SK-N-SH (cell line): ENCODE data around the gene BTD. TPM values are rescaled to one million over a fixed set of nuclear protein-coding genes. Genes with fewer than 3 reads are reported as not detected.
A peak's percentile ranks its signal among the peaks of the same experiment; 100 is the strongest.

Experiments used
- CTCF ChIA-PET: fragments of 300-600, 350-600 bp; formaldehyde crosslinking; extraction: SDS; loops from one replicate; lab custom pipeline; 2021; lab: Yijun Ruan, JAX
- POLR2A ChIA-PET: fragments of 350-600 bp; sonication (Branson Sonifier 250); formaldehyde crosslinking; extraction: SDS; loops from one replicate; lab custom pipeline; 2020; ENCODE audit warnings: antibody characterized with exemption, inconsistent platforms; lab: Yijun Ruan, JAX
- DNase-seq: peaks from one replicate; pipeline ENCODE4 v3.0.0; 2012
- H2AFZ ChIP-seq: fragments of 200-600 bp; sonication (generic); 2 replicates; pipeline ENCODE4 v1.8.1; 2016; ENCODE audit warnings: antibody characterized with exemption, mild to moderate bottlenecking, low read depth
- H3F3A ChIP-seq: fragments of 200-600 bp; sonication (generic); replicated peaks from 2 replicates; pipeline ENCODE3; 2016; ENCODE audit warnings: antibody characterized with exemption, mild to moderate bottlenecking; ENCODE audit not compliant: insufficient read depth
- H3K27ac ChIP-seq, 2 experiments: fragments of 200-500 bp in 1 of 2; fragments of 200-600 bp in 1 of 2; sonication (Bioruptor generic) in 1 of 2; sonication (generic), shearing (Covaris generic) in 1 of 2; 2 replicates each; pipeline versions ENCODE4 v1.5.1 to v1.6.1; 2014 to 2016; ENCODE audit warnings: low read depth in 2 of 2, inconsistent platforms in 1 of 2, low read length in 1 of 2, mild to moderate bottlenecking in 1 of 2, mixed read lengths in 1 of 2
- H3K27me3 ChIP-seq: fragments of 200-600 bp; sonication (generic), shearing (Covaris generic); 2 replicates; pipeline ENCODE4 v1.6.1; 2016; ENCODE audit warnings: mixed run types; ENCODE audit not compliant: insufficient read depth
- H3K36me3 ChIP-seq, 2 experiments: fragments of 200-500 bp in 1 of 2; fragments of 200-600 bp in 1 of 2; sonication (Bioruptor generic) in 1 of 2; sonication (generic) in 1 of 2; replicated peaks in 1 of 2; 2 replicates each; pipeline versions ENCODE3 to v1.5.1; 2014 to 2016; ENCODE audit warnings: low read length in 1 of 2, mild to moderate bottlenecking in 1 of 2; ENCODE audit not compliant: insufficient read depth in 2 of 2, control insufficient read depth in 1 of 2
- H3K4me1 ChIP-seq, 2 experiments: fragments of 200-500 bp in 1 of 2; fragments of 200-600 bp in 1 of 2; sonication (Bioruptor generic) in 1 of 2; sonication (generic), shearing (Covaris generic) in 1 of 2; 2 replicates each; pipeline versions ENCODE4 v1.5.1 to v1.6.1; 2014 to 2016; ENCODE audit warnings: low read depth in 1 of 2, low read length in 1 of 2, mixed run types in 1 of 2; ENCODE audit not compliant: insufficient read depth in 2 of 2, control insufficient read depth in 1 of 2
- H3K4me2 ChIP-seq: fragments of 200-600 bp; sonication (generic), shearing (Covaris generic); 2 replicates; pipeline ENCODE4 v1.6.1; 2017; ENCODE audit warnings: mixed run types
- H3K4me3 ChIP-seq, 2 experiments: fragments of 200-500 bp in 1 of 2; fragments of 200-600 bp in 1 of 2; sonication (Bioruptor generic) in 1 of 2; sonication (generic), shearing (Covaris generic) in 1 of 2; 2 replicates each; pipeline versions ENCODE4 v1.5.1 to v1.8.1; 2014 to 2016; ENCODE audit warnings: low read depth in 2 of 2, inconsistent platforms in 1 of 2, low read length in 1 of 2, mild to moderate bottlenecking in 1 of 2, mixed read lengths in 1 of 2, moderate library complexity in 1 of 2
- H3K79me2 ChIP-seq: fragments of 200-600 bp; sonication (generic); 2 replicates; pipeline ENCODE4 v1.8.1; 2017; ENCODE audit warnings: mild to moderate bottlenecking; ENCODE audit not compliant: insufficient read depth
- H3K9ac ChIP-seq: fragments of 200-600 bp; sonication (generic); 2 replicates; pipeline ENCODE4 v1.6.1; 2017; ENCODE audit warnings: mixed run types
- H3K9me2 ChIP-seq: fragments of 200-600 bp; sonication (generic); 2 replicates; pipeline ENCODE4 v1.6.1; 2017; ENCODE audit warnings: mixed run types
- H3K9me3 ChIP-seq: fragments of 200-600 bp; sonication (generic); 2 replicates; pipeline ENCODE4 v1.6.1; 2017; ENCODE audit warnings: mixed run types, mild to moderate bottlenecking, moderate library complexity
- H4K20me1 ChIP-seq: fragments of 200-600 bp; sonication (generic); 2 replicates; pipeline ENCODE4 v1.6.1; 2017; ENCODE audit warnings: mild to moderate bottlenecking, mixed run types; ENCODE audit not compliant: insufficient read depth
- CTCF ChIP-seq: fragments of 200-600 bp; sonication (generic); IDR thresholded peaks from 2 replicates; pipeline ENCODE4 v1.6.1; 2017; ENCODE audit warnings: antibody characterized with exemption, mild to moderate bottlenecking, moderate library complexity
- ELF1 ChIP-seq: IDR thresholded peaks from 2 replicates; pipeline ENCODE4 v1.4.0; 2012
- EZH2phosphoT487 ChIP-seq: fragments of 200-600 bp; sonication (generic); IDR thresholded peaks from 2 replicates; pipeline ENCODE4 v1.6.1; 2017; ENCODE audit warnings: low read depth, mixed run types, mild to moderate bottlenecking, antibody characterized with exemption, moderate library complexity, borderline replicate concordance
- FOSL2 ChIP-seq: IDR thresholded peaks from 2 replicates; pipeline ENCODE4 v1.4.0; 2012; ENCODE audit warnings: low read depth, mild to moderate bottlenecking, moderate library complexity, borderline replicate concordance
- FOXJ3 ChIP-seq: sonication (generic); formaldehyde crosslinking; IDR thresholded peaks from 2 replicates; pipeline ENCODE4 v1.5.1; 2020; ENCODE audit warnings: mild to moderate bottlenecking, missing genetic modification reagents
- GATA2 ChIP-seq: sonication (generic); formaldehyde crosslinking; IDR thresholded peaks from 2 replicates; pipeline ENCODE4 v1.5.0; 2020; ENCODE audit warnings: mild to moderate bottlenecking, missing genetic modification reagents
- JUND ChIP-seq: IDR thresholded peaks from 2 replicates; pipeline ENCODE4 v1.4.0; 2012
- MAX ChIP-seq: IDR thresholded peaks from 2 replicates; pipeline ENCODE4 v1.4.0; 2012; ENCODE audit warnings: low read depth
- MXI1 ChIP-seq: IDR thresholded peaks from 2 replicates; pipeline ENCODE4 v1.6.1; 2012; ENCODE audit warnings: mild to moderate bottlenecking, low read depth, low read length, improper control_type of control experiment
- NFIC ChIP-seq: IDR thresholded peaks from 2 replicates; pipeline ENCODE4 v1.4.0; 2012; ENCODE audit warnings: borderline replicate concordance
- NRF1 ChIP-seq: IDR thresholded peaks from 2 replicates; pipeline ENCODE4 v1.6.1; 2012; ENCODE audit warnings: low read depth, mild to moderate bottlenecking, low read length
- RAD21 ChIP-seq: IDR thresholded peaks from 2 replicates; pipeline ENCODE4 v1.6.1; 2012; ENCODE audit warnings: mild to moderate bottlenecking, low read length
- RFX5 ChIP-seq: IDR thresholded peaks from 2 replicates; pipeline ENCODE4 v1.6.1; 2012; ENCODE audit warnings: mild to moderate bottlenecking, improper control_type of control experiment, low read length
- RXRA ChIP-seq: IDR thresholded peaks from 2 replicates; pipeline ENCODE4 v1.4.0; 2012; ENCODE audit warnings: low read depth, mild to moderate bottlenecking, borderline replicate concordance
- SIN3A ChIP-seq: IDR thresholded peaks from 2 replicates; pipeline ENCODE4 v1.6.1; 2012; ENCODE audit warnings: low read depth, mild to moderate bottlenecking, low read length, moderate library complexity, borderline replicate concordance
- SMC3 ChIP-seq: IDR thresholded peaks from 2 replicates; pipeline ENCODE4 v1.6.1; 2012; ENCODE audit warnings: low read depth, low read length, improper control_type of control experiment
- TAF1 ChIP-seq: IDR thresholded peaks from 2 replicates; pipeline ENCODE4 v1.6.1; 2012; ENCODE audit warnings: low read depth, mild to moderate bottlenecking, low read length, moderate library complexity, borderline replicate concordance
- TCF12 ChIP-seq: IDR thresholded peaks from 2 replicates; pipeline ENCODE4 v1.4.0; 2012
- TEAD4 ChIP-seq: IDR thresholded peaks from 2 replicates; pipeline ENCODE4 v1.4.0; 2012; ENCODE audit warnings: mild to moderate bottlenecking, borderline replicate concordance; ENCODE audit not compliant: insufficient read depth
- YY1 ChIP-seq: IDR thresholded peaks from 2 replicates; pipeline ENCODE4 v1.4.0; 2012; ENCODE audit warnings: low read depth, mild to moderate bottlenecking
- ZBTB33 ChIP-seq: IDR thresholded peaks from 2 replicates; pipeline ENCODE4 v1.4.0; 2012; ENCODE audit warnings: low read depth, borderline replicate concordance
- WGBS: methylation state at CpG from one replicate; pipeline ENCODE4 v1.1.6; 2017; ENCODE audit warnings: low lambda C conversion rate; 5-methylcytosine and 5-hydroxymethylcytosine counted together
- polyA plus RNA-seq, 3 experiments: library from polyadenylated mRNA; depleted of rRNA; stranded (reverse); fragments of >200 nt; gene quantifications; 2 replicates each; pipeline ENCODE4 v1.2.3, GENCODE V29; 2012
- TF ChIP-seq, protein P1 (sequence below): IDR thresholded peaks from 2 replicates; pipeline ENCODE4; 2012
- TF ChIP-seq, protein P2 (sequence below): IDR thresholded peaks from 2 replicates; pipeline ENCODE4 v1.4.0; 2012; ENCODE audit warnings: low read depth, borderline replicate concordance

BTD gene
- polyA plus RNA-seq (2012; rRNA removed): 23.6 and 32.5 TPM in 2 replicates
- 19.0 and 24.4 TPM in 2 replicates for polyA plus RNA-seq (2012; cell fraction: cytosol; rRNA removed)
- 20.3 and 28.3 TPM in 2 replicates for polyA plus RNA-seq (2012; cell fraction: nucleus; rRNA removed)

- peak within 1 kb of the TSS; percentile 99 for H3K4me3 ChIP-seq
- no peaks in the 10 kb centered on the region for H3K9me3 ChIP-seq
- ChIA-PET POLR2A (interaction anchor here (0.6 to 1.7 kb wide), 6 partner anchors 14 to 915 kb away, joined by 3 to 5 read pairs (median 3); partner anchors contain the start of gene ANKRD28), CTCF (interaction anchor here (1.0 to 1.9 kb wide), 4 partner anchors 16 to 211 kb away, joined by 3 to 8 read pairs (median 4); no protein-coding TSS in a partner anchor)
- no peaks in the 10 kb centered on the region for H4K20me1 ChIP-seq
- DNase-seq: peak; percentile 94
- no peaks in the 10 kb centered on the region for H3K27me3 ChIP-seq
- no peaks in the 10 kb centered on the region for H3K9me2 ChIP-seq
- H3K4me1 ChIP-seq: peaks cover 14 to 15% of the 10 kb centered on the region in 2 experiments; a peak in 3 of 4 replicates
- H2AFZ ChIP-seq: peak within 1 kb of the TSS; percentile 97
- WGBS: under 1% methylated on average over 55 of the region's 61 CpGs
- peaks cover 11% of the 10 kb centered on the region for H3F3A ChIP-seq
- H3K27ac ChIP-seq: peak within 1 kb of the TSS; percentile 87 to 95
- peak within 1 kb of the TSS; percentile 95 for H3K4me2 ChIP-seq
- H3K79me2 ChIP-seq: peaks cover 33% of the 10 kb centered on the region
- H3K36me3 ChIP-seq: peaks cover 30 to 34% of the 10 kb centered on the region in 2 experiments
- H3K9ac ChIP-seq: peak within 1 kb of the TSS; percentile 86
- peak; percentile 75 for TF ChIP-seq MAX
- peak; percentile 16; the same call in 1 of the 2 replicates for TF ChIP-seq RAD21
- peak; percentile 58 for TF ChIP-seq FOXJ3 (CRISPR knock-in tag)
- peak; percentile 82 for TF ChIP-seq RFX5
- TF ChIP-seq EZH2phosphoT487: no peak
- no peak for TF ChIP-seq JUND
- peak; percentile 93 for TF ChIP-seq MXI1
- peak; percentile 63; the same call in 1 of the 2 replicates for TF ChIP-seq SIN3A
- TF ChIP-seq RXRA: no peak
- TF ChIP-seq SMC3: no peak
- TF ChIP-seq TAF1: peak; percentile 64; the same call in 1 of the 2 replicates
- no peak; the same call in none of the 2 replicates for TF ChIP-seq NRF1
- no peak for TF ChIP-seq TCF12
- TF ChIP-seq YY1: peak; percentile 23; the same call in 1 of the 2 replicates
- peak; percentile 65; the same call in 1 of the 2 replicates for TF ChIP-seq ZBTB33
- TF ChIP-seq GATA2 (CRISPR knock-in tag): no peak
- peak; percentile 81 for TF ChIP-seq ELF1
- peak; percentile 38 for TF ChIP-seq CTCF
- no peak for TF ChIP-seq TEAD4
- no peak for TF ChIP-seq NFIC
- TF ChIP-seq FOSL2: no peak
- TF ChIP-seq, protein P1, sequence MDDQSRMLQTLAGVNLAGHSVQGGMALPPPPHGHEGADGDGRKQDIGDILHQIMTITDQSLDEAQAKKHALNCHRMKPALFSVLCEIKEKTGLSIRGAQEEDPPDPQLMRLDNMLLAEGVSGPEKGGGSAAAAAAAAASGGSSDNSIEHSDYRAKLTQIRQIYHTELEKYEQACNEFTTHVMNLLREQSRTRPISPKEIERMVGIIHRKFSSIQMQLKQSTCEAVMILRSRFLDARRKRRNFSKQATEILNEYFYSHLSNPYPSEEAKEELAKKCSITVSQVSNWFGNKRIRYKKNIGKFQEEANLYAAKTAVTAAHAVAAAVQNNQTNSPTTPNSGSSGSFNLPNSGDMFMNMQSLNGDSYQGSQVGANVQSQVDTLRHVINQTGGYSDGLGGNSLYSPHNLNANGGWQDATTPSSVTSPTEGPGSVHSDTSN: peak; percentile 100
- TF ChIP-seq, protein P2, sequence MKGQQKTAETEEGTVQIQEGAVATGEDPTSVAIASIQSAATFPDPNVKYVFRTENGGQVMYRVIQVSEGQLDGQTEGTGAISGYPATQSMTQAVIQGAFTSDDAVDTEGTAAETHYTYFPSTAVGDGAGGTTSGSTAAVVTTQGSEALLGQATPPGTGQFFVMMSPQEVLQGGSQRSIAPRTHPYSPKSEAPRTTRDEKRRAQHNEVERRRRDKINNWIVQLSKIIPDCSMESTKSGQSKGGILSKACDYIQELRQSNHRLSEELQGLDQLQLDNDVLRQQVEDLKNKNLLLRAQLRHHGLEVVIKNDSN: no peak
Measured at GRCh38 chr3:15601399-15602145, at the start of gene BTD, which contains the start of gene HACL1. TSS of gene BTD (plus strand) at chr3:15601745. CDS start at chr3:15635440, 33,695 bp downstream. TSS of gene HACL1 (minus strand) at chr3:15601569. CDS start at chr3:15601463, 106 bp downstream.
